GM18858 (cell line): ENCODE measurements around the gene HNRNPR.
"Not testable (repeated sequence)": the region's sequence is repeated elsewhere in the genome, so short reads cannot be mapped to it uniquely, and the experiment has no call there.

ENCODE experiments used
- ATAC-seq: cut with Tn5 transposase; IDR thresholded peaks from one replicate; pipeline ENCODE4 v1.9.1; 2021; ENCODE audit not compliant: unreplicated experiment

HNRNPR gene

DNA sequence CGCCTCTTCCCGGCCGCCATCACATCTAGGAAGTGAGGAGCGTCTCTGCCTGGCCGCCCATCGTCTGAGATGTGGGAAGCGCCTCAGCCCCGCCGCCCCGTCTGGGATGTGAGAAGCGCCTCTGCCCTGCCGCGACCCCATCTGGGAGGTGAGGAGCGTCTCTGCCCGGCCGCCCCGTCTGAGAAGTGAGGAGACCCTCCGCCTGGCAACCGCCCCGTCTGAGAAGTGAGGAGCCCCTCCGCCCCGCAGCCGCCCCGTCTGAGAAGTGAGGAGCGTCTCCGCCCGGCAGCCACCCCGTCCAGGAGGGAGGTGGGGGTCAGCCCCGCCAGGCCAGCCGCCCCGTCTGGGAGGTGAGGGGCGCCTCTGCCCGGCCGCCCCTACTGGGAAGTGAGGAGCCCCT, 86.7 kb downstream of the HNRNPR start:
- not testable (repeated sequence) for ATAC-seq
